ENCODE measurements around the gene RALGAPA2.

Gene RALGAPA2

GRCh38 chr20:20608041-20608440 is 104.4 kb downstream of the RALGAPA2 start:
- ChIA-PET CTCF (interaction anchor here (1.0 to 2.3 kb wide), 2 partner anchors 14 to 17 kb away, joined by 3 to 15 read pairs; no protein-coding TSS in a partner anchor), POLR2A (no interaction called here)
- no peak overlapping the region for H3K4me3 ChIP-seq (ENCODE audit: low read depth, low read length)
- TF ChIP-seq CTCF (IDR thresholded peaks at IDR 0.05; ENCODE audit: insufficient read depth, low read length, missing control alignments): no peak
- no peak for DNase-seq (ENCODE audit: low read depth, low spot score)

- H3K4me3 ChIP-seq (ENCODE audit: low read depth, low read length): no peak overlapping the region
- no peak for DNase-seq (ENCODE audit: low read depth, low spot score)
- POLR2A ChIA-PET: no interaction called here
- CTCF ChIA-PET: no interaction called here
- TF ChIP-seq CTCF (IDR thresholded peaks at IDR 0.05; ENCODE audit: insufficient read depth, low read length, missing control alignments): no peak
Measured at GRCh38 chr20:20606881-20607280, 105.6 kb downstream of the RALGAPA2 start.

DNA sequence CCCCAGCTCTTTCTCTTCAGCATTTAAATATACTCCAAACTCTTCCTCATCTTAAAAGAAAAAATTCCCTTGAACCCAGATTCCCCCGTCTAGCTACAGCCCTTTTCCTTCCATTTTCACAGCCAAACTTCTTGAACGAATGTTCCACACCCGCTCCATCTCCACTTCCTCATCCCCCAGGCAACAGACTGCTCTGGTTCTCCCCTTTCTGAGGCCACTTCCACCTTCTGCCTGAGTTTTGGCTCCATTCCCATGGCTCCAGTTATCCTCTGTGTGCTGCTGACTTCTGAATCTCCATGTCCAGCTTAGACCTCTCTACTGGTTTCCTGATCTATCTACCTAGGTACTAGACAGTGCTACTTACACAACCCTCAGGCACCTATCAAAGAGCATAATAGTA is 106.4 kb downstream of the RALGAPA2 start:
- no peak for DNase-seq (ENCODE audit: low read depth, low spot score)
- POLR2A ChIA-PET: no interaction called here
- CTCF ChIA-PET: interaction anchor here (4.2 kb wide), 1 partner anchor 11 kb away, joined by 43 read pairs; no protein-coding TSS in a partner anchor
- no peak for TF ChIP-seq CTCF (IDR thresholded peaks at IDR 0.05; ENCODE audit: insufficient read depth, low read length, missing control alignments)
- no peak overlapping the region for H3K4me3 ChIP-seq (ENCODE audit: low read depth, low read length)

GRCh38 chr20:20604907-20605306 is 107.5 kb downstream of the RALGAPA2 start:
- POLR2A ChIA-PET: no interaction called here
- no peak overlapping the region for H3K4me3 ChIP-seq (ENCODE audit: low read depth, low read length)
- CTCF ChIA-PET: interaction anchor here (0.8 to 4.2 kb wide), 2 partner anchors 10 to 16 kb away, joined by 3 to 43 read pairs; no protein-coding TSS in a partner anchor
- no peak for DNase-seq (ENCODE audit: low read depth, low spot score)
- no peak for TF ChIP-seq CTCF (IDR thresholded peaks at IDR 0.05; ENCODE audit: insufficient read depth, low read length, missing control alignments)

GRCh38 chr20:20604357-20604756 is 108.1 kb downstream of the RALGAPA2 start:
- ChIA-PET POLR2A (no interaction called here), CTCF (interaction anchor here (0.8 to 4.2 kb wide), 2 partner anchors 9 to 16 kb away, joined by 3 to 43 read pairs; no protein-coding TSS in a partner anchor)
- TF ChIP-seq CTCF (IDR thresholded peaks at IDR 0.05; ENCODE audit: insufficient read depth, low read length, missing control alignments): no peak
- DNase-seq (ENCODE audit: low read depth, low spot score): no peak
- H3K4me3 ChIP-seq (ENCODE audit: low read depth, low read length): no peak overlapping the region

GRCh38 chr20:20603339-20603990 is 109.0 kb downstream of the RALGAPA2 start:
- TF ChIP-seq CTCF (IDR thresholded peaks at IDR 0.05; ENCODE audit: insufficient read depth, low read length, missing control alignments): no peak
- CTCF ChIA-PET: interaction anchor here (4.2 kb wide), 1 partner anchor 9 kb away, joined by 43 read pairs; no protein-coding TSS in a partner anchor
- DNase-seq (ENCODE audit: low read depth, low spot score): no peak
- POLR2A ChIA-PET: no interaction called here
- H3K4me3 ChIP-seq (ENCODE audit: low read depth, low read length): no peak overlapping the region

Data from AG04449 (cell line).